H9 (cell line): ENCODE results near the gene ZGRF1. TPM values are rescaled to one million over a fixed set of nuclear protein-coding genes. Genes with fewer than 3 reads are reported as not detected.

Source experiments
- DNase-seq: peaks from one replicate; pipeline ENCODE4 v3.0.0-alpha.2; 2017
- H2AFZ ChIP-seq: one replicate; pipeline ENCODE4 v1.6.1; 2013; ENCODE audit warnings: mild to moderate bottlenecking, low read length, control low read depth, moderate library complexity
- H2AK5ac ChIP-seq: 2 replicates; pipeline ENCODE4 v1.6.1; 2013; ENCODE audit warnings: low read length, control low read depth, mixed read lengths; ENCODE audit not compliant: insufficient read length
- H2BK120ac ChIP-seq: one replicate; pipeline ENCODE4 v1.6.1; 2013; ENCODE audit warnings: low read depth, mild to moderate bottlenecking, low read length, control low read depth, inconsistent platforms; ENCODE audit not compliant: poor library complexity, severe bottlenecking
- H2BK12ac ChIP-seq: 2 replicates; pipeline ENCODE4 v1.6.1; 2013; ENCODE audit warnings: low read length, control low read depth, mixed read lengths, low read depth; ENCODE audit not compliant: insufficient read length
- H2BK15ac ChIP-seq: 2 replicates; pipeline ENCODE4 v1.6.1; 2013; ENCODE audit warnings: low read depth, low read length, control low read depth
- H2BK20ac ChIP-seq: one replicate; pipeline ENCODE4 v1.6.1; 2013; ENCODE audit warnings: low read depth, mild to moderate bottlenecking, low read length, control low read depth, inconsistent platforms; ENCODE audit not compliant: poor library complexity, severe bottlenecking
- H2BK5ac ChIP-seq: 2 replicates; pipeline ENCODE4 v1.6.1; 2013; ENCODE audit warnings: low read length, control low read depth, mixed read lengths; ENCODE audit not compliant: insufficient read length
- H3K14ac ChIP-seq: 2 replicates; pipeline ENCODE4 v1.6.1; 2013; ENCODE audit warnings: low read length, control low read depth; ENCODE audit not compliant: insufficient read depth
- H3K18ac ChIP-seq: 2 replicates; pipeline ENCODE4 v1.6.1; 2013; ENCODE audit warnings: low read depth, mild to moderate bottlenecking, mixed read lengths, low read length, control low read depth; ENCODE audit not compliant: insufficient read length
- H3K23ac ChIP-seq: 2 replicates; pipeline ENCODE4 v1.6.1; 2013; ENCODE audit warnings: low read length, control low read depth, mixed read lengths, low read depth; ENCODE audit not compliant: insufficient read length
- H3K23me2 ChIP-seq: 2 replicates; pipeline ENCODE4 v1.6.1; 2013; ENCODE audit warnings: low read depth, mild to moderate bottlenecking, mixed read lengths, low read length, control low read depth; ENCODE audit not compliant: insufficient read length, poor library complexity, severe bottlenecking
- H3K27ac ChIP-seq: 2 replicates; pipeline ENCODE4 v1.5.1; 2013; ENCODE audit warnings: low read length, control low read depth, mixed read lengths, low read depth; ENCODE audit not compliant: insufficient read length
- H3K27me3 ChIP-seq: 2 replicates; pipeline ENCODE4 v1.6.1; 2013; ENCODE audit warnings: low read length, control low read depth, inconsistent platforms; ENCODE audit not compliant: insufficient read depth
- H3K4ac ChIP-seq: 2 replicates; pipeline ENCODE4 v1.6.1; 2013; ENCODE audit warnings: low read depth, mild to moderate bottlenecking, control low read depth, inconsistent platforms, low read length, moderate library complexity
- H3K4me1 ChIP-seq: 2 replicates; pipeline ENCODE4 v1.6.1; 2013; ENCODE audit warnings: low read length, control low read depth, inconsistent platforms; ENCODE audit not compliant: insufficient read depth
- H3K4me2 ChIP-seq: 2 replicates; pipeline ENCODE4 v1.6.1; 2013; ENCODE audit warnings: low read length, control low read depth, mixed read lengths; ENCODE audit not compliant: insufficient read length, insufficient read depth
- H3K56ac ChIP-seq: 2 replicates; pipeline ENCODE4 v1.6.1; 2013; ENCODE audit warnings: low read depth, mild to moderate bottlenecking, mixed read lengths, low read length, control low read depth; ENCODE audit not compliant: insufficient read length
- H3K79me1 ChIP-seq: 2 replicates; pipeline ENCODE4 v1.6.1; 2013; ENCODE audit warnings: low read depth, mild to moderate bottlenecking, moderate library complexity, low read length, control low read depth, inconsistent platforms; ENCODE audit not compliant: insufficient read depth, poor library complexity, severe bottlenecking
- H3K79me2 ChIP-seq: 2 replicates; pipeline ENCODE4 v1.6.1; 2013; ENCODE audit warnings: low read length, control low read depth, inconsistent platforms; ENCODE audit not compliant: insufficient read depth
- H3K9ac ChIP-seq: 2 replicates; pipeline ENCODE4 v1.6.1; 2013; ENCODE audit warnings: low read length, control low read depth, mixed read lengths; ENCODE audit not compliant: insufficient read length; ENCODE audit errors: extremely low read depth
- H3K9me3 ChIP-seq: one replicate; pipeline ENCODE4 v1.6.1; 2013; ENCODE audit warnings: low read depth, low read length, inconsistent platforms; ENCODE audit not compliant: control insufficient read depth
- H3T11ph ChIP-seq: one replicate; pipeline ENCODE4 v1.6.1; 2013; ENCODE audit warnings: mild to moderate bottlenecking, low read length, control low read depth, inconsistent platforms
- H4K20me1 ChIP-seq: one replicate; pipeline ENCODE4 v1.6.1; 2013; ENCODE audit not compliant: control insufficient read depth, insufficient read length, insufficient read depth
- H4K5ac ChIP-seq: 2 replicates; pipeline ENCODE4 v1.6.1; 2013; ENCODE audit warnings: low read depth, mild to moderate bottlenecking, mixed read lengths, low read length, control low read depth; ENCODE audit not compliant: insufficient read length
- H4K8ac ChIP-seq: replicated peaks from 2 replicates; pipeline ENCODE4 v1.6.1; 2013; ENCODE audit warnings: low read length, control low read depth, mixed read lengths, low read depth; ENCODE audit not compliant: insufficient read length
- H4K91ac ChIP-seq: 2 replicates; pipeline ENCODE4 v1.6.1; 2013; ENCODE audit warnings: low read depth, mild to moderate bottlenecking, moderate library complexity, mixed read lengths, low read length, control low read depth; ENCODE audit not compliant: insufficient read length
- H3K27ac Mint-ChIP-seq, 3 experiments: 2 replicates in 2 of 3; 3 replicates in 1 of 3; pipeline ENCODE4 v1.8.0; 2020 to 2021; ENCODE audit warnings: mixed read lengths in 3 of 3, mild to moderate bottlenecking in 1 of 3, moderate library complexity in 1 of 3
- H3K27me3 Mint-ChIP-seq: 2 replicates; pipeline ENCODE4 v1.8.0; 2021; ENCODE audit warnings: low read depth, mild to moderate bottlenecking, moderate library complexity, mixed read lengths
- H3K36me3 Mint-ChIP-seq, 3 experiments: 2 replicates in 2 of 3; 3 replicates in 1 of 3; pipeline ENCODE4 v1.8.0; 2020 to 2021; ENCODE audit warnings: low read depth in 3 of 3, mixed read lengths in 3 of 3; ENCODE audit not compliant: insufficient read depth in 1 of 3
- H3K4me1 Mint-ChIP-seq, 2 experiments: 2 replicates each; pipeline ENCODE4 v1.8.0; 2020; ENCODE audit warnings: mixed read lengths in 2 of 2
- H3K4me3 Mint-ChIP-seq, 2 experiments: 2 replicates in 1 of 2; 3 replicates in 1 of 2; pipeline ENCODE4 v1.8.0; 2020 to 2021; ENCODE audit warnings: mild to moderate bottlenecking in 2 of 2, mixed read lengths in 2 of 2, moderate library complexity in 1 of 2
- H3K9me3 Mint-ChIP-seq, 2 experiments: 2 replicates in 1 of 2; 3 replicates in 1 of 2; pipeline ENCODE4 v1.8.0; 2020; ENCODE audit warnings: mild to moderate bottlenecking in 2 of 2, mixed read lengths in 2 of 2, moderate library complexity in 1 of 2
- CTCF ChIP-seq: fragments of 200-600 bp; sonication (generic); conservative IDR thresholded peaks from 3 replicates; pipeline ENCODE4 v1.8.0; 2021; ENCODE audit warnings: antibody characterized with exemption, mild to moderate bottlenecking
- WGBS: extraction: QIAGEN DNeasy Blood & Tissue Kit; methylation state at CpG from one replicate; pipeline ENCODE4 v1.1.7; 2013; ENCODE audit warnings: missing lambda C conversion rate, low lambda C conversion rate, mixed read lengths; ENCODE audit not compliant: insufficient read length; ENCODE audit errors: extremely low coverage; 5-methylcytosine and 5-hydroxymethylcytosine counted together
- total RNA-seq: library from RNA; stranded (reverse); gene quantifications from 2 replicates; pipeline ENCODE4 v1.2.1, GENCODE V29; 2021

Gene ZGRF1
- total RNA-seq, 1 experiment from 2014 or later: 38.3 TPM

- no peaks in the 10 kb centered on the region for H3K27me3 ChIP-seq
- H3K14ac ChIP-seq: no peak overlapping the region
- H3K4ac ChIP-seq: no peak overlapping the region
- H3K27ac Mint-ChIP-seq: no peak overlapping the region; a peak in 1 of 7 replicates
- H3K79me2 ChIP-seq: no peaks in the 10 kb centered on the region; the same call in 1 of the 2 replicates
- H3K4me1 ChIP-seq: no peaks in the 10 kb centered on the region; the same call in 1 of the 2 replicates
- no peak for TF ChIP-seq CTCF
- no peak overlapping the region for H3K56ac ChIP-seq
- H4K91ac ChIP-seq: no peak overlapping the region
- H2BK20ac ChIP-seq: no peak overlapping the region
- H3K27me3 Mint-ChIP-seq: no peaks in the 10 kb centered on the region
- H3T11ph ChIP-seq: no peak overlapping the region
- H3K4me1 Mint-ChIP-seq: peaks cover 2 to 3% of the 10 kb centered on the region in 2 experiments; a peak in 3 of 4 replicates
- H2BK5ac ChIP-seq: no peak overlapping the region
- no peak overlapping the region for H2BK120ac ChIP-seq
- H4K8ac ChIP-seq: no peak overlapping the region
- no peaks in the 10 kb centered on the region for H3K79me1 ChIP-seq
- H3K23ac ChIP-seq: no peak overlapping the region
- H2BK12ac ChIP-seq: no peak overlapping the region
- no peak overlapping the region for H2AFZ ChIP-seq
- H3K9me3 ChIP-seq: no peaks in the 10 kb centered on the region
- no peak overlapping the region for H3K18ac ChIP-seq
- no peak overlapping the region for H4K5ac ChIP-seq
- WGBS: no CpG with 5 or more reads among the region's 1 CpG
- no peaks in the 10 kb centered on the region for H4K20me1 ChIP-seq
- no peak overlapping the region for H3K27ac ChIP-seq
- H2AK5ac ChIP-seq: no peak overlapping the region
- no peak overlapping the region for H3K4me2 ChIP-seq
- H3K9ac ChIP-seq: no peak overlapping the region
- no peak for DNase-seq
- H3K36me3 Mint-ChIP-seq: peaks cover 8 to 33% (median 26%) of the 10 kb centered on the region in 3 experiments; a peak in 6 of 7 replicates
- no peaks in the 10 kb centered on the region for H3K23me2 ChIP-seq
- H3K9me3 Mint-ChIP-seq: no peaks in the 10 kb centered on the region
- no peak overlapping the region for H2BK15ac ChIP-seq
- no peak overlapping the region for H3K4me3 Mint-ChIP-seq
Measured at GRCh38 chr4:112594993-112595392, 41.7 kb downstream of the ZGRF1 start.
